DMS79 (cell line): ENCODE measurements around the gene ISCU.

Source experiments
- DNase-seq: peaks from one replicate; lab custom pipeline; 2025; lab: John Stamatoyannopoulos, UW

ISCU gene

DNA sequence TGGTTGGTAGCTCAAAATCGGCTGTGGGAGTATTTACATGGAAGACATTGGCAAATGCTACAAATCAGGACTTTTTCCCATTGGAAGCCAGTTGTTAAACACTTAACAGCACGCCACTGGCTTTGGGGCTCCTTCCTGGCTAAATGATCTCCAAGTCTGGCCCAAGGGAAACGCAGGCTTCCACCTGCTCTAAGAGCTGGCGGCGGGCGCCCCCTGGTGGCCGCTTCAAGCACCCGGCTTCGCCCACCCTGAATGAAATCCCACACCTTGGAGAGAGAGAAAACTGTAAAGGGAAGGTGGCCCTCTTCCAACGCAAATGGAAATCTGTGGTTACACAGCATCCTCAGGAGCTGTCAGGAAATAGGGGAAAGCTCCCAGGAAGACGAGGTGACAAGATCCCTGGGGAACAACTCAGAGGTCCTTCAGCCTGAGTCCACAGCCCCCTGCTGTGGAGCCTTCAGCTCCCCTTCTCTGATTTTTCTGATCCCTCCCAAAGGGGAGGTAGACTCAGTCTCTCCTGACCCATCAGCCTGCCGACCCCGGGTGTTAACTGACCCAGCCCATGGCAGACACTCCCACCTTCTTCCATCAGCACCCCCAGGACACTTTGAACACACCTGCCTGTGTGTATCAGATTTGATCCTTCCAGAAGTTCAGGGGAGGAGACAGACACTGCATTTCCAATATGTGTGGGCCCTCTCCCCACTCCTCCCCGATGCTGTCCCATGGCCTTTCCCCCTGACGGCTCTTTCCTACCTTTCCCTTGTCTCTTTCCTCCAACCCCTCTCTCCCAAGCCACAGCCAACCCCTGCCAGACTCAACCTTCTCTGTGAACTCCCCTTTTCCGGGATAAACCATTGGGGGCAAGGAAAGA, 55.9 kb downstream of the ISCU start:
- peak; percentile 65 for DNase-seq

DNA sequence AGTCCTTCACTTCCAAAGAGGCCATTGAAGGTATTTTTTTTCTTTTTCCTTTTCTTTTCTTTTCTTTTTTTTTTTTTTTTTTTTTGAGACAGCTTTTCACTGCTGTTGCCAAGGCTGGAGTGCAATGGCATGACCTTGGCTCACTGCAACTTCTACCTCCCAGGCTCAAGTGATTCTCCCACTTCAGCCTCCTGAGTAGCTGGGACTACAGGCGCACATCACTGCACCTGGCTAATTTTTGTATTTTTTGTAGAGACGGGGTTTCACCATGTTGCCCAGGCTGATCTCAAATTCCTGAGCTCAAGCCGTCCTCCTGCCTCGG, 56.5 kb downstream of the ISCU start:
- peak; percentile 41 for DNase-seq
